HG02610 (cell line): ENCODE results near the gene ZNF277.

Experiments used
- ATAC-seq: cut with Tn5 transposase; IDR thresholded peaks from one replicate; pipeline ENCODE4 v1.9.1; 2021; ENCODE audit warnings: mild to moderate bottlenecking, moderate library complexity; ENCODE audit not compliant: unreplicated experiment

ZNF277 gene

DNA sequence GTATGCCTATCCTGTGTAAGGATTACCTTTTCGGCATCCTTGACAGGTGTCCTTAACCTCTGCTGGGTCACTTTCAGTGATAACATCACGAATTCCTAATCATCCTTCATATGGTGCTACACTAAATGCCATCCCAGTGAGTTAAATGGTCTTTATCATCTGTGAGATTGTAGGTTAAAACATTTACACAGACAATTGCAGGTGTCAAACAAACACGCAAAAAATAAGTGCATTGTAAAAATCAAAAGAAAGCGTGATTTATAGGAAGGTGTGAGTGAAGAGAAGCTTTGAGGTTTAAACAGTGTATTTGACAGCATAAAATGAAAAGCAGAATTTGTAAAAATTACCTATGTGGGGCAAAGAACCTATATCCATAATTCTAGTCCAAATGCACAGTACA, 132.3 kb downstream of the ZNF277 start:
- ATAC-seq = no peak

DNA sequence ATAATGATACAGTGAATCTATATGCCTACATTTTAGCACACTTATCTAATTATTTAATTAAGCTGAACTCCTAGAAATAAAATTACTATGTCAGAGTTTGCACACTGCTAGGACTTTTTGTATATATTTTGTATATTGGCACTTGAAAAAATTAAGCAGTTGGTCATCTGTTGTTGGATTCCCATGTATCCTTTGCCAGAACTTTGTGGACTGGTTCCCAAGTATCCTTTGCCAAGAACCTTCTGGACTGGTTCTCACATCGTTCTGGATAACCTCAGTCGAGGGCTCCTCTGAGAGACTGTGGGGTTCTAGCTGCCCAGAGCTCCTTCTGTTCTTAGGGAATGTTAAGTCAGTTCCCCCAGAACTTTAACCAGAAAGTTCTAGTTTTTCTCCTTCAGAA, 135.0 kb downstream of the ZNF277 start:
- no peak for ATAC-seq

DNA sequence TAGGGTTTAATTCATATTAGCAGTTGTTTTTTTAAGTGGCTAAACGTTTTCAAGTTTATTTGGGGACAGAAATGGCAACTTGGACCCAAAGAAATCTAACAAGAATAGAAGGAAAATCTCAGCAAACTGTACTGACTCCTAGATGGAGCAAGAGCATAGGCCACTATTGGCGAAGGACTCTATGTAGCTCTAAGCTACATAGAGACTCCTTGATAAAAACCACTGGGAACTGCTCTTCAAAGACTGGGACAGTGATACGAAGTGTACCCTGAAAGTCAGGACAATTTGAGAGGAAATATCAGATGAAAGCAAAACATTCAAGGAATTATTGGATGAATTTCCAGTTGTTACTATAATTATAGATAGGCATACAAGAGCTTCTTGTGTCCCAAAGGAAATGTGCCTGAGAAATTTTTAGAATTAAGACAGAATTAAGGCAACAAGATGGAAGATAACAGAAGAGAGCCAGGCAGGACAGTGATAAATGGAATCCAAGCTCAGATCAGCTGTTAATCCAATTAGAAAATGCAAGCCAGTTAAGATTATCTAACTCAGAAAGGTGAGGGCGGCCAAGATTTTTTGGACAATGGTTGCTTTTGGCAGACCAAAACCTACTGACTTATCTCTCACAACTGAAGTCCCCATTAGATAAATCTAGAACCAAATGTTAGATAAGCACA, 140.0 kb downstream of the ZNF277 start:
- no peak for ATAC-seq

DNA sequence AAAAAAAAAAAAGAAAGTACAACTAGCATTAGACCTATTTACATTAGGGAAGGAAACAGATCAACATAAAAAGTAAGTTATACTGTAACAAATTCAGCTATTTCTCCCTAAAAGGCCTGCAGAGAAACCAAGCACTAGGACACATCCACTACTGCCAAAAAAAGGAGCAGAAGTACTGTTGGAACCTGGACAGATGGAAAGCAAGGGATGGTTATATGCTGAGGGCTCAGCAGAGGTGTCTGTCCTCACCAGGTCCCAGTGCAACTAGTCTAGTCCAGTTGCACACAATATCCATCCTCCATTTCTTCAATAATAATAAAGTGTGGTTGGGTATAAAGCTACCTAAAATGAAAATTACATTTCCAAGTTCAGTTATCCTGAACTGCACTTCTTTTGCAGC, 140.6 kb downstream of the ZNF277 start:
- ATAC-seq = no peak

DNA sequence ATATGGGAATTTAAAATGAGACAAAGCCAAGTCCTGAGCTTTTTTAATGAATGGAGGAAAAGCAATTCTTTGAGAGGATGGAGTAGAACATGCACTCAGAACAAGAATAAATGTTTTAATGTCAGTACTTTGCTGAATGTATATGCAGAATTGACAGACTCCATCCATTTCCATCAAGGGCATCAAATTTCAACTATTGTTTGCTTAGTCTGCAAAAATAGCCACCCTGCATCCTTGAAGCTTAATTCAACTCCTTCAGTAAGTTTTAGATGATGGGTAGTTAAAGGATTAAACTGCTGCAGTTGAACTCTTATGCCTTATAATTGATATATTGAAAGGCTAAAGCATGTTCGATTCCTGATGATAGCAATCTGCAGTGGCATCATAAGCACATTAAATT, 144.1 kb downstream of the ZNF277 start:
- ATAC-seq = no peak

DNA sequence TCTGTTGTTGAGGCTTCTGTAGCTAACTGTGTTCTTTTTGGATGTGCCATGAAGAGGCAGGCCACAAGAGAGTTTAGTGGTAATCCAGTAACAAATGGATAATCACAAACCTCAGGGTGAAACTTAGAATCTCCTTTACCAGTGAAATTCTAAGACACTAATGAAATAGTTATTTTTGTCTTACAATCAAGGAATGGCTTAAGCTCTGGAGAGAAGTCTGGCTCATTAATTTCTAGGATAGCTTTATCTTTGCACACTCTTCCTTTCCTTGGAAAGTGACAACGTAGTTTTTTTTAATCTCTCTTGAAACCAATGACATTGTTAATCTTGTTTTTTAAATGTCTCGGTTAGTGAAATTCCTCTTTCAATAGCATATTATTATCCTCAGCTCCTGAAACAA, 150.1 kb downstream of the ZNF277 start:
- no peak for ATAC-seq

DNA sequence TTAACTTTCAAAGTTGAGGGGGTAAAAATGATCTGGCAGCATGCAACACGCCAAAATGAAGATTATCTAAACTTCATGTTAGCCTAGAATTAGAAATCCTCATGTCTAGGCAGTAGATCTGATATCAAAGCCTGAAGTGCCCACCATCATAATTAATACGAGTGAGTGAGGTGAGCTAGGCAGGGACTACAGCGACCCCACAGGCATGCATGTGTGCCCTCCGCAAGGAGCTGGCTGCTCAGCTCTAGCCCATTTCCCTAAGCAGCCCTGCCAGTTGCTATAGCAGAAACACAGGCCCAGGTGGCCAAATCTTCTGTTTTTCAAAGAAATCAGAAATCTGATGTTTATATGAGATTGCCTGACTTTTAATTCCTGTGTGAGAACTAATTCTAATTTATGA, 150.6 kb downstream of the ZNF277 start:
- ATAC-seq = no peak

DNA sequence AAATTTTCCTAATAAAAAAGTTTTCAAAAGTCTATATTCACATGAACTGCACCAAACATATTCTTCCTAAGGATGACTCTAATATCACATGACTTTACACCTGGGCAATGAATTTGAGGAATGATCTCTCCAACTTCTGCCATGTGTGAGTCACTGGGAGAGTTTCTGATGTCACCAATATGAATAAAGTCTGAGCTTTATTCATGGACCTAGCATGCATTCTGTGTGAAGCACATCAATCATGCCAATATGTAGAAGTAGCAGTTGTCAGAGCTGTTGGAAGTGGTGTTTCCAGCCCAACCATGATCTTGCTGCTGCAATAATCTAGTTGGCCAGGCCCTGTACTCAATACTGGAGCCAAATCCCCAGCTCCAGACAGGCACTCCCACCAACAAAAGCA, 152.0 kb downstream of the ZNF277 start:
- no peak for ATAC-seq

DNA sequence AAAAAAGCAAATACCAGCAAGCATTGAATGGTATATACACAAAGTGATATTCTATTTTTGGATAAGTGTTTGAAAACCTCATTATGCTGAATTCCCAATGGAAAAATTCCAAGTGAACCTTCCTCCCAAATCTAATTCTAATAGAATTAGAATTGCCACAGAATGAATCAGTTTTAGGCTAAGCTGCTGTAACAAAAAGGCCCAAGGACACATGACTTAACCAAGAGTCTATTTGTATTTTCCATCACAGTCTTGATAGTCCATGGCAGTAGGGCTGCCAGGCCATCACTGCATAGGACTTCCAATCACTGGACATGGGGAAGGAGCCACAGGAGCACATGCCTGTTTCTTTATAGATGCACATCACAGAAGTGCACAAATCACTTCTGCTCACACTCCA, 152.6 kb downstream of the ZNF277 start:
- no peak for ATAC-seq

DNA sequence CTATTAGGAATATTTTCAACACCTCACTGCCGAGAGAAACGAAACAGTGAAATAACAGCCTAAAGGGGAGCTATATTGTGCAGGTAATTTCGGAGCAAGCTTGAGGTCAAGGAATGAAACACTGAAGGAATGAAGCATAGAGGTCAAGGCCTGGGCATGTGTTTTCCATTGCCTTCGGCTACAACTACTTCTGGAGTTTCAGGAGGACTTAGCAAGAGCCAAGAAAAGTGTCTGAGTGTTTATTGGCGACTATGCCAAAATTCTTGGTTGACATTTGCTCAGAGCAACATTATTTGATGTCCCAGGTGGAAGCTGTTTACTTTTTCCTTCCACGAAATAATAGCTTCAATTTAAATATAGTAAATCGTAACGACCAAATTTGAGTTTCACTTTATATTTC, 154.2 kb downstream of the ZNF277 start:
- no peak for ATAC-seq

DNA sequence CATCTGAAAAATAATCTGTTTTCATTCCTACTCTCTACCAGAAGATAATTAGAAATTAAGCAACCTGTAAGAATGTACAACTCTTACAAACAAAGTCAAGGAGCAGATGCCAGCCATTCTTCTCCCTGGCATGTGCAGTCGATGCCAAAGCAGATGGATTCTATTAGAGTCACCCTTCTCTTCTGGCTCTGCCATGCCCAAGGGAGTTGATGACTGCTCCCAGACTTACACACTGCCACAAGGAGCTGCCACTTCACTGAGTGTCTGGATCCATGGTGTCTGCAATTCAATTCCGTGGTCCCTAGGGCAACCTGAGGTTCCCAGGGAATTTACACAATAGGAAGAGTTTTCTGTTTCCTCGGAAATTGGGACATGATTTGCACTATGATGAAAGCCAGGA, 154.7 kb downstream of the ZNF277 start:
- ATAC-seq = no peak

DNA sequence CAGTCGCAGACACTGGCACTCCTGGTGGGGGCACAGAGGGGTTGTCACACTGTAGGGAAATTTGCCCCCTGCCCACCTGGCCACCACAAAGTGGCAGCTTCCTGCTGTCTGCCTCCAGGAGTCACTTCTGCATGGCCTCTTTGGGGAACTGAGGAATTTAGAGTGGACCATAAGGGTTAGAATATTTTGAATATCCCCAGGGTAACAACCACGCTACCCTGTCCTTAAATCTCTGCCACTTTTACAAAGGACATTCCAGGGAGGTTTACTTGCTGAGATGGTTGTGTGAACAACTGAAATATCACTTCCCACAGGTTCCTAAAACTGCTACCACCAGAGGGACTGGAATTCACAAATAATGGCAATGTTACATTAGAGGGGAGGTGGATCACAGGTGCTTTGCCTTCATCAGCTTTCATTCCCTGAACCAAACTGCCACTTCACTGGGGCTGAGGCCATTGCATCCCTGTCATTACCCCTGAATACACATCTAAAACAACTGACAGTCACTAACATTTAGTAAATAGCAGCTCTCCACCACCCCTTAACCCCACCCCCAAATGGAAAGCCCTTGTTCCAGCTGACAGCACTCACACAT, 155.7 kb downstream of the ZNF277 start:
- no peak for ATAC-seq

DNA sequence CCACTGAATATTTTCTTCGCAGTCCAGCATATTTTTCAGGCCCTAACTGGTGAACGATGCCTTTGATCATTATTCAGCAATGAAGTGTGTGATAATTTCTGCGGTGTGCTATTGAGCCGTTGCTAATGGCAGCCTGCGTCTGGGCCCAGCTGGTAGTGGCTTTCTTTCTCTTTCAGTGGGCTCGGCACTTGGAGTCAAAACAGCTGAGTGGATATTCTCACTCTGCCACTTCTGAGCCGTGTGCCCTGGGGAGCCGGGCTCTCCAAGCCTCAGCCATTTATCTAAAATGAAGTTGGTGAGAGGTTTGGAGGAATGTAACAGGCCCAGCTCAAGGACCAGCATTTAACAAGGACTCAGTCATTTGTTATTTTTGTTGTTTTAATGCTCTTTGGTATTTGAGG, 156.2 kb downstream of the ZNF277 start:
- ATAC-seq = no peak

DNA sequence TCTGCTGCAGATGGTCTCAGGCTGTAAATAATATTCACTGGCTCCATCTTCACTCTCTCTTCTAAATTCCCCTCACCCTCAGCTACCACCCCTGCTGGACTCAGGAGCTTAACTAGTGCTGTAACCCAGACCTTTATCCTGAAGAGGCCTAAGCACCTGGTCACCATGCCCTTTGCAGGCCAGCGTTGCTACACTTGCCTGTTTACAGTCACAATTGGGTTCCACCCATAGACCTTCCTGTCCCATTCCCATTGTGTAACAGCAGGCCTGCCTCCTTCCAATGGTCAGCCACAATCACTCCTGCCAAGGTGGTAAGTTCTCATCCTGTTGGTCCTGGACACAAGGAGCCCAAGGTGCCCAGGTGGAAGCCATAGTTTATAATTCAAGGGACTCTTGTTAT, 157.9 kb downstream of the ZNF277 start:
- ATAC-seq = no peak

DNA sequence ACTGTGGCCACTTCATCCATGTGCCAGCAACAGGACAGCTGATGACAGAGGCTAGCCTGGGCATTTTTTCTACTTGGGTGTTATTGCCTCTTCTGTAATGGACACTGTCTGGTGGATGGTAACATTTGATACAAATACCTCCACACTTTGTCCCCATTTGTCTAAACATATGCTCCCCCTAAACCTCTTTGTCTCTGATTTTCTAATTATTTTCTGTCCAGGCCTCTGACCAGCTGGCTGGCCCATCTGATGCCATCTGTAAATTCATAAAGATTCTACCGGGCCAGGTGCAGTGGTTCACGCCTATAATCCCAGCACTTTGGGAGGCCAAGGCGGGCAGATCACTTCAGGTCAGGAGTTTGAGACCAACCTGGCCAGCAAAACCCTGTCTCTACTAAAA, 159.1 kb downstream of the ZNF277 start:
- ATAC-seq = no peak

DNA sequence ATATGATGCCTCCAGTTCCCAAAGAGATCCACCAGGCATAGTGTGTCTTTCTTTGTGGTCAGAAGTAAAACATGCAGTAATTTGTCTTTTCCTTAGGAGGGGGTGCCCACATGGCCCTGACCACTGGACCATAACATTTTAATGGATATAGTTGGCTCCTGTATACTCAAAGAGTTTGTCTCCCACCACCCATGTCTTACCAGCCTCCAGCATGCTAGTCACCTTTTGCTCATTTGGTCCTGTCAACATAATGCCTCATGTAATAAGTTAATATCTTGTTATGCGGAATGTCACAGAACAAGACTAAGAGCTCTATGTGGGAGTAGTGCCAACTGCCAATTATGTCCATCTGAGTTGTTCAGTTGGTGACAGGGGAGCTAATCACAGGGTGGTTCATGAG, 160.4 kb downstream of the ZNF277 start:
- no peak for ATAC-seq

DNA sequence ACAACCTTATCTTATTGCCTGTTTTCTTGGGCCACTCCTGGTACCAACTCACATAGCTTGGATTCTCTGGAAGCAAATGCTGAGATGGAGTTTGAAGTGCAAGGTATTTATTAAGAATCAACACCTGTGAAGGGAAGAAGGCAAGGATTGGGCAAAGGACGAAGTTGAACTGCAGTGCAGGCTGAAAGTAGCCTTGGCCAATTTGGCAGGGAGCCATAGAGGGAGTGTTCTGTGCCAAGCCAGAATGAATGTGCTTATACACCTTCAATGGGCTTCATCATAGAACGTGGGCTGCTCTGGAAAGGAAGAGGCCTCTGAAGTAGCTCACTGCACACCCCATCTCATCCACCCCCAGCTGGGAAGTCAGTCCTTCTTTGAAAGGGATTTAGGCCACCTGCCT, 163.9 kb downstream of the ZNF277 start:
- ATAC-seq = no peak

DNA sequence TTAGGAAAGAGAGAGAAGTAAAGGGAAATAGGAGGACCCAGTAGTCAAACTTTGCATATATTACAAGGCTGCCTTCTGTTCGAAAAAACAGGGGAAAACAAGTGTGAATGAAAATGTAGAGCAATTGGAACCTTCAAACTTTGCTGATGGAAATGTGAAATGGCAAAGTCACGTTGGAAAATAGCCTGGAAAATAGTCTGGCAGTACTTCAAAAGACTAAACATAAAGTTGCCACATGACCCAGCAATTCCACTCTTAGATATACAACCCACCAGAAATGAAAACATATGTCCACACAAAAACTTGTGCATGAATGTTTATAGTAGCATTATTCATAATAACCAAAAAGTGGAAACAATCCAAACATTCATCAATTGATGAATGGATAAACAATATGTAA, 165.2 kb downstream of the ZNF277 start:
- no peak for ATAC-seq

DNA sequence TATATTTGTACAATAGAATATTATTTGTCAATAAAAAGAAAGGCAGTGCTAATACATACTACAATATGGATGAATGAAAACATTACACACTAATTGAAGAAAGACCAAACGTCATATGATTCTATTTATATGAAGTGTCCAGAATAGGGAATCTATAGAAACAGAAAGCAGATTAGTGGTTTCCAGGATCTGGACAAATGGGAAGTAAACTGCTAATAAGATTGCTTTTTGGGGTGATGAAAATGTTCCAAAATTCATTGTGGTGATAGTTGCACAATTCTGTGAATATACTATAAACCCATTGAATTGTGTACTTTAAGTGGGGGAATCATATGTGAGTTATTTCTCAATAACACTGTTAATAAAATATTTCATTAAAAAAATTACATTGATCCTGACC, 165.6 kb downstream of the ZNF277 start:
- no peak for ATAC-seq

DNA sequence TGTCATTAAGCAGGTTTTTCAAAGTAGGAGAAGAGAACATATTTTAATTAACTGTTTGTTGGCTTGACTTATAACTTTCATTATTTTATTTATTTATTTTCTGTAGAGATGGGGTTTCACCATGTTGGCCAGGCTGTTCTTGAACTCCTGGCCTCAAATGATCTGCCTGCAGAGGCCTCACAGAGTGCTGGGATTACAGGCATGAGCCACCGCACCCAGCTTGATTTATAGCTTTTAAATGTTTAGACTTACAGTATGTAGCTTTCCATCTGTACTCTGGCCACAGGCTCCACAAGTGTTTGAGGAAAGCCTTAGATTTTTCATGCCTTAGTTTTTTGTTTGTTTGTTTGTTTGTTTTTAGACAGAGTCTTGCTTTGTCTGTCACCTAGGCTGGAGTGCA, 171.1 kb downstream of the ZNF277 start:
- no peak for ATAC-seq

DNA sequence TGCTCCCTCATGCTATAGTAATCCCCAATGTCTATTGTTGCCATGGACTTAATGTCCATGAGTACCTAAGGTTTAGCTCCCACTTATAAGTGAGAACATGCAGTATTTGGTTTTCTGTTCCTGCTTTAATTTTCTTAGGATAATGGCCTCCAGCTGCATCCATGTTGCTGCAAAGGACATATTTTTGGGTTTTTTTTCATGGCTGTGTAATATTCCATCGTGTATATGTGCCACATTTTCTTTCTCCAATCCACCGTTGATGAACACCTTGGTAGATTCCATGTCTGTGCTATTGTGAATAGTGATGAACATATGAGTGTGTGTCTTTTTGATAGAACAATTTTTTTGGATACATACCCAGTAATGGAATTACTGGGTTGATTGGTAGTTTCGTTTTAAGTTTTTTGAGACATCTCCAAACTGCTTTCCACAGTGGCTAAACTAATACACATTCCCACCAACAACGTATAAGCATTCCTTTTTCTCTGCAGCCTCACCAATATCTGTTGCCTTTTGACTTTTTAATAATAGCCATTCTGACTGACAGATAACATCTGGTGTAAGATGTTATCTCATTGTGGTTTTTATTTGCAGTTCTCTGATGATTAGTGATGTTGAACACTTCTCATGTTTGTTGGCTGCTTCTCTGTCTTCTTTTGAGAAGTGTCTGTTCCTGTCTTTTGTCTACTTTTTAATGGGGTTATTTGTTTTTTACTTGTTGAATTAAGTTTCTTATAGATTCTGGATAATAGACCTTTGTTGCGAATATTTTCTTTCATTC, 175.0 kb downstream of the ZNF277 start:
- ATAC-seq = no peak

DNA sequence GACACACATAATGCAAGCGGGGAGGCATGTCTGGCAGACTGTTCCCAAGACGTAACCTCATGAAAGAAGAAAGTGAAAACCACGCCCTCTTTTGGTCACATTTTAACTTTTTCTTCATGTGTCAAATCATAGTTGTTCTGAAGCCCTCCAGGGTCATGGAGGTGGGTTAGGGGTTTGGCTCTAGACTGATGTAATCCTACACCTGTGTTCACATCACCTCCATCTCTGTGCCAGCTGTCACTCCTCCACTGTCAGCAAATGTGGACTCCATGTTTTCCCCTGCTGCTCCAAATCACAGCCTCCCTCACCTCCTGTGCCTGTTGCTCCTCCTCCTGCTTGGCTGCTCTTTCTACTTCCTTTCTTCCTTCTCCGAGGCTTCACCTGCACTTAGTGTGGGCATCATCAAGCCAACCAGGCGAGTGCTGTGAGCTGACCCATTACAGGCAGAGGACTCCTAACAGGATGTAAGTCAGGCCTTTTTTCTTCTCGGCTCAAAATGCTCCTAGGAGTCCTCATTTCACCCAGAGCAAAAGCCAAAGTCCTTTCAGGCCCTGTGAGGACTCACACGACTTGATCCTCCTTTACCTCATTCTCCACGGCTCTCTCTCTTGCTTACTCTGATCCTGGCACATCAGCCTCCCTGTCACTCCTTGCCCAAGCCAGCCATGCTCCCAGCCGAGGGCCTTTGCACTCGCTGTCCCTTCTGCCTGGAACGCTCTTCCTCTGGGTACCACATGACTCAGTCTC, 177.3 kb downstream of the ZNF277 start:
- no peak for ATAC-seq
